ENCODE results near the gene TNFSF8. TPM values are rescaled to one million over a fixed set of nuclear protein-coding genes. Genes with fewer than 3 reads are reported as not detected.

TNFSF8 gene
- total RNA-seq, 4 donors from 2014 or later, result 0.51 to 1.5 (median 1.1) TPM

- Histone ChIP-seq H3K9me3 (no peaks in the 10 kb centered on the region), H3K4me3 (no peak overlapping the region), H3K27ac (peak overlapping the region; percentile 74 to 80), H3K27me3 (no peaks in the 10 kb centered on the region), H3K4me1 (no peaks in the 10 kb centered on the region), H3K36me3 (no peaks in the 10 kb centered on the region)
- no peak for TF ChIP-seq POLR2A (IDR thresholded peaks at IDR 0.05)
- TF ChIP-seq, protein P1, sequence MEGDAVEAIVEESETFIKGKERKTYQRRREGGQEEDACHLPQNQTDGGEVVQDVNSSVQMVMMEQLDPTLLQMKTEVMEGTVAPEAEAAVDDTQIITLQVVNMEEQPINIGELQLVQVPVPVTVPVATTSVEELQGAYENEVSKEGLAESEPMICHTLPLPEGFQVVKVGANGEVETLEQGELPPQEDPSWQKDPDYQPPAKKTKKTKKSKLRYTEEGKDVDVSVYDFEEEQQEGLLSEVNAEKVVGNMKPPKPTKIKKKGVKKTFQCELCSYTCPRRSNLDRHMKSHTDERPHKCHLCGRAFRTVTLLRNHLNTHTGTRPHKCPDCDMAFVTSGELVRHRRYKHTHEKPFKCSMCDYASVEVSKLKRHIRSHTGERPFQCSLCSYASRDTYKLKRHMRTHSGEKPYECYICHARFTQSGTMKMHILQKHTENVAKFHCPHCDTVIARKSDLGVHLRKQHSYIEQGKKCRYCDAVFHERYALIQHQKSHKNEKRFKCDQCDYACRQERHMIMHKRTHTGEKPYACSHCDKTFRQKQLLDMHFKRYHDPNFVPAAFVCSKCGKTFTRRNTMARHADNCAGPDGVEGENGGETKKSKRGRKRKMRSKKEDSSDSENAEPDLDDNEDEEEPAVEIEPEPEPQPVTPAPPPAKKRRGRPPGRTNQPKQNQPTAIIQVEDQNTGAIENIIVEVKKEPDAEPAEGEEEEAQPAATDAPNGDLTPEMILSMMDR (IDR thresholded peaks at IDR 0.05), result no peak
- intact Hi-C loops (cut with DNase I; ENCODE audit: low total_unique reads), result no loop called here
- DNase-seq, result no peak
These were observed 73.5 kb downstream of the TNFSF8 start for GRCh38 chr9:114856942-114857315.

GRCh38 chr9:114856215-114856941 lies 74.0 kb downstream of the TNFSF8 start:
- Histone ChIP-seq H3K4me1 (no peaks in the 10 kb centered on the region), H3K27me3 (no peaks in the 10 kb centered on the region), H3K4me3 (no peak overlapping the region), H3K36me3 (no peaks in the 10 kb centered on the region), H3K9me3 (no peaks in the 10 kb centered on the region), H3K27ac (peak overlapping the region; percentile 74 to 80)
- TF ChIP-seq, protein P1 (IDR thresholded peaks at IDR 0.05), result no peak
- TF ChIP-seq POLR2A (IDR thresholded peaks at IDR 0.05), result no peak
- DNase-seq, result no peak
- intact Hi-C loops (cut with DNase I; ENCODE audit: low total_unique reads), result no loop called here

- H3K27me3 ChIP-seq, result no peaks in the 10 kb centered on the region
- H3K36me3 ChIP-seq, result no peaks in the 10 kb centered on the region
- H3K4me1 ChIP-seq, result no peaks in the 10 kb centered on the region
- H3K9me3 ChIP-seq, result no peaks in the 10 kb centered on the region
- no peak overlapping the region for H3K4me3 ChIP-seq
- no peak for DNase-seq
- intact Hi-C loops (cut with DNase I; ENCODE audit: low total_unique reads), result no loop called here
- TF ChIP-seq, protein P1 (IDR thresholded peaks at IDR 0.05), result no peak
- H3K27ac ChIP-seq, result peak overlapping the region in 1 of 2 donors; percentile 9
These were observed 74.9 kb downstream of the TNFSF8 start for GRCh38 chr9:114855488-114855887.

DNA sequence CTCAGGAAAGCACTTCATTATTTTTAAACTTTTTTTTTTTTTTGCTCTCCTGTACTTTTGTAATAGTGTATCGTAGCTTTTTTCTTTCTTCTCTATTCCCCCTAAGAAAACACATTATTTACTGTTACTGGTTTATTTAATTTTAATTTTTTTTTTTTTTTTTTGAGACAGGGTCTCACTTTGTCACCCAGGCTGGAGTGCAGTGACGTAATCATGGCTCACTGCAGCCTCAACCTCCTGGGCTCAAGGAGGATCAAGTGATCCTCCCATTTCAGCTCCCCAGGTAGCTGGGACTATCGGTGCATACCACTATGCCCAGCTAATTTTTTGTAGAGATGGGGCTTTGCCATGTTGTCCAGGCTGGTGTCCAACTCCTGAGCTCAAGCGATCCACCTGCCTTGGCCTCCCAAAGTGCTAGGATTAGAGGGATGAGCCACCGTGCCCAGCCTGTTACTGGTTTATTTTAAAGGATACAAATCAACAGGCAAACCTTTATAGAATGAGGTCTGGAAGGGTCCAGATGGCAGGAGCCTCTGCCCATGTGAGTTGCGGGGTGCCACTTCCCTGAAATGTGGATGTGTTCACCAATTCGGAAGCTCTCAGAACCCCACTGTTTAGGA lies 75.5 kb downstream of the TNFSF8 start:
- TF ChIP-seq POLR2A (IDR thresholded peaks at IDR 0.05), result no peak
- TF ChIP-seq, protein P1 (IDR thresholded peaks at IDR 0.05), result no peak
- no peaks in the 10 kb centered on the region for H3K36me3 ChIP-seq
- DNase-seq, result no peak
- H3K27ac ChIP-seq, result peak overlapping the region in 1 of 2 donors; percentile 9
- H3K27me3 ChIP-seq, result no peaks in the 10 kb centered on the region
- no peaks in the 10 kb centered on the region for H3K9me3 ChIP-seq
- intact Hi-C loops (cut with DNase I; ENCODE audit: low total_unique reads), result no loop called here
- no peak overlapping the region for H3K4me3 ChIP-seq
- H3K4me1 ChIP-seq, result no peaks in the 10 kb centered on the region

DNA sequence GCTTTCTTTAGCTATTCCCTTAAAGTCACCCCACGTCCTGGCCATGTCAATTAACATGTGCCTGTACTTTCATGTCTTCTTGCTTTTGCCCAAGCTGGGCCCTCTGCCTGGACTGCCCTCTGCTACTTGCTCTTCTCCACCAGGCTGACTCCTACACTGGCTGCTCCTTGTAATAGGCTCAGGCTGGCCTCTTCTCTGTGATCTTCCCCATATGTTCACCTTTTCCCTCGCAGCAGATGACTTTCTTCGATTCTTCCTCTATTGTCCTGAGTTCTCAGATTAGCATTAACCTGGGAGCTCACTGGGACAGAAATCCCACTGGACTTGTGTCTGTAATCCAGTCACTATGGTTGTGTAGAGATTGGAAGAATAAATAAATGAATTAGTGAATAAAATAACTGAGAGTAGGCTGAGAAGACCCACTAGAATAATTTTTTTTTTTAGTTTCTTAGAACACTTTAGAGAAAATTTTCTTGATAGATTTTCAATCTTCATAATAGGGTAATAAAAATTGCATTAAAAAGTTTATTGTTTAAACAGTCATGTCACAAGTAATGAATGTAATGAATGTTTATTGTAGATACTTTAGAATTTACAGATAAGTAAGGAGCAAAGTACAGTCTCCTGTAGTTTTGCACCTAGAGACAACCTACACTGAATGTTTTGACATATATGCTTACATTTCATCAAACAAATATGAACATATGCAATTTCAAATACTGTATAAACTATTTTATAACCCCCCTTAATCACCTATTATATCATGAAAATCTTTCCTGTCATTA lies 77.1 kb downstream of the TNFSF8 start:
- Histone ChIP-seq H3K36me3 (no peaks in the 10 kb centered on the region), H3K27ac (peak overlapping the region; percentile 1 to 23), H3K4me1 (no peaks in the 10 kb centered on the region), H3K27me3 (no peaks in the 10 kb centered on the region), H3K9me3 (no peaks in the 10 kb centered on the region), H3K4me3 (no peak overlapping the region)
- TF ChIP-seq, protein P1 (IDR thresholded peaks at IDR 0.05), result no peak
- no peak for TF ChIP-seq POLR2A (IDR thresholded peaks at IDR 0.05)
- DNase-seq, result no peak
- intact Hi-C loops (cut with DNase I; ENCODE audit: low total_unique reads), result no loop called here
